ENCODE results near the gene EEF1A2.
A peak's percentile ranks its signal among the peaks of the same experiment; 100 is the strongest.

EEF1A2 gene

DNA sequence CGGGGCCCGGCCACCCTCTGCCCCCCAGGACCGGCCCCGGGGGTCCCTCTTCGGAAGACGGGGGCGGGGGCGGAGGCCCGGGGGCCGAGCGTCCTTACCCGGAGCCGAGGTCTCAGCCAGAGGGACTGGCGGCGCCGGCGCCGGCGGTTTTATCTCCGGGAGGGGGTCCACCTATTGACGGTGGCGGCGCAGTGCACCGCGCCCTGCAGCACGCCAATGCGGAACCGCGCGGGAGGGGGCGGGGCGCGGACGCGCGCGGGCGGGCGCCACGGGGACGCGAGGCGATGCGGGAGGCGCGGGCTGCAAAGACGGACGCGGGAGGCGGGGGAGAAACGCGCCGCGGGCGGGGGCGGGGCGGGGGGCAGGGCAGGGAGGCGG is at the start of gene EEF1A2:
Gene EEF1A2, minus strand, starts transcription at position 124 of the 378 bp plus-strand sequence. CDS start 1,320 bp downstream, outside the sequence.
- DNase-seq (ENCODE audit: low read depth in 2 of 2), result no peak

DNA sequence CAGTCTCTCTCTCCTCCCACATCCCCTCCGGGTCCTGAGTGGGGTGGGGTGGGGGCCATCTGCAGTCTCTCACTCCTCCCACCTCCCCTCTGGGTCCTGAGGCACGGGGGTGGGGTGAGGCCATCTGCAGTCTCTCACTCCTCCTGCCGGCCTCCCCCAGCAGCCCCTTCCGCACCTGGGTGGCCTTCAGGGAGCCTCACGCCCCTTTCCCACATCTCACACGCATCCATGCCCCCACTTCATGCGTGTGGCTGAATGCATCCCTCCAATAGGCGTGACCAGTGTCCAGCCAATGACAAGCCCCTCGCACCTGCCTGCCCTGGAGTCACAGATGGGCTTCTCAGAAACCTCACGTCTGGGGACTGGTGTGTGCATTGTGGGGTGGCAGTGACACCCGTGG is 49.7 kb upstream of the EEF1A2 start:
- no peak for DNase-seq (ENCODE audit: low read depth in 2 of 2)

DNA sequence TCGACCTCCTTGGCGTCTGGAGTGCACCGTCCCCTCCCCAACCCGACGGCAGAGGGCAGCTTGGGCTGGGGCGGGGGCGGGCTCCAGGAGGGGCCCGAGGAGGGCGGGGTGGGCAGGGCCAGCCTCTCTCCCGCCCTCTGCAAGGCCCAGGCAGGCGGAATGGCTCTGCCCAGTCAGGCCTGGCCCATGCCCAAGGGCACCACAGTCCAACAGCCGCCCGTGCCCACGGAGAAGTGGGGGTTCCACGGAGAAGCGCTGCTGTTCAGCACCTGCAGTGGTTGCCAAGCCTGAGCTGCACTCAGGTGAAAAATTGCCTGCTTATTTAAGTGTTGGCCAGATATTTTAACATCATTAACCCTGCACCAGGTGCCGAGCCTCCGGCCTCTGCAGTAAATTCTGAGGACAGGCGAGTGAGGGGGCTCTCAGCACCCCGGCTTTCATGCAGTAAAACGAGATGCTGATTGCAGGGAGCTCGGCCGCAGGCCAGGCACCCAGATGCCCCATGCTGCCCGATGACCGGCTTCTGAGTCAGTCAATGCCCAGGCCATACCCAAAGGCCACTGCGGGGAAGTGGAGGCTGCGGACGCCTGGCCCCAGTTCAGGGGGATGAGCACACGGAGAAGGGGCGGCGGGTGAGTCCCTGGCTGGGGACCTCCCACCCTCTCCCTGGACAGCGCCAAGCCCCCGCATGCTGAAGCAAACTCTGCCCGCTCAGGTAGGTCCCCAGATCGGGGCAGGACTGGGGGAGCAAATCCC is 49.0 kb upstream of the EEF1A2 start, which contains the start of gene SRMS:
Gene SRMS, minus strand, starts transcription at position 25 of the 756 bp plus-strand sequence. CDS start 286 bp downstream, outside the sequence.
- no peak for DNase-seq (ENCODE audit: low read depth in 2 of 2)

DNA sequence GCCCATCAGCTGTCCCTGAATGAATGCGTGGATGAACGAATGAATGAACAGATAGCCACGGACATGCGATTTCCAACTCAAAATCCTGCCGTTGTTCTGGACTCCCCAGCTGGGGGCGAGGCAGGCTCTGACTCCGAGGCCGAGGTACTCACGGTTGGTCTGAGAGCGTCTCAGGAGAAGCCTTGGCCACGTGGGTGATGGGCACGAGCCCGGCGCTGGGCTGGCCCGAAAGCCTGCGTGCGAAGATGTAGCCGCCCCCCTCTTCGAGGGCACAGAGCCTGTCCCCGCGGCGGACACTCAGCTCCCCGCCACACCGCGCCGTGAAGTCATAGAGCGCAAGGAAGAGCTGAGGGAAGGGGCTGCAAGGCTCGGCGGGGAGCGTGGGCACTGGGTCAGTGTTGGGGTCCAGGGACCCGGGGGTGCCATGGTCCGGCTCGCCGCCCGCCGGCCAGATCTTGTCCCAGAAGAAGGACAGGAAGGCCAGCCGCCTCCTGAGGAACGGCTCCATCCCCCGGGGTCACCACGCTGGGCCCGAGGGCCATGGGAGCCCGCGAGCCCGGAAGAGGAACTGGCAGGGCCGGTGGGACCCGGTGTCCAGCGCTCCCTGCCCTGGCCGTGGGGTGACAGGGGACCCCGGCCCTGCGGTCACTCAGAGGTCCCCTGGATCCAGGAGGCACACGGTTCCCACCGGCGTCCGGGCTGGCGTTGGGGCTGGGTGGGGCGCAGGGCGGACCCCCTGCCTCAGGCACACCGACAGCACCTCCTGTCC is 48.3 kb upstream of the EEF1A2 start:
- no peak for DNase-seq (ENCODE audit: low read depth in 2 of 2)

DNA sequence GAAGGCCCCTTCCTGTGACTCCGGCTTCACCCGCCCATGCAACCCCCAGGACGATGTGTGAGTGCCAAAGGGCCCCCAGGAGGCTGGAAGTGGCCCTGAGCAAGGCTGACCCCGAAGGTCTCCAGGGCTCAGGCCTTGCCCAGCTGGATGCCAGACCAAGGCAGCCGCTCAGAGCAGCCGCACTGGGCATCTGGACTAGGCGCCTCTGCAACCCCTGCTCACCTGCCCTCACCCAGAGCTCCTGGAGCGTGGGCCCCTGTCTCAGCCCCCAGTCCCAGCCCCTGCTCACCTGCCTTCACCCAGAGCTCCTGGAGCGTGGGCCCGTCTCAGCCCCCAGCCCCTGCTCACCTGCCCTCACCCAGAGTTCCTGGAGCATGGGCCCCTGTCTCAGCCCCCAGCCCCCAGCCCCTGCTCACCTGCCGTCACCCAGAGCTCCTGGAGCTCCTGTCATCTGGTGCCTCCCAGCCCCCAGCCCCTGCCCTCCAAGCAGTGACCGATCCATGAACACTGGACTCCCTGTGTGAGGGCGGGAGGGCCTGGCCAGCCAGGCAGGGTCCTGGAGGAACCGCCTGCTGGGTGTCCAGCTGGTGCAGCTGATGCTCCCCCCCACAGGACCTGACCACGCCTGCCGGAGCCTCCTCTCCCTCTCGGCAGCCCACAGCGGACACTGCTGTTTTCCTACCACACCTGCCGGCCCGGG is 47.5 kb upstream of the EEF1A2 start:
- DNase-seq (ENCODE audit: low read depth in 2 of 2), result no peak

DNA sequence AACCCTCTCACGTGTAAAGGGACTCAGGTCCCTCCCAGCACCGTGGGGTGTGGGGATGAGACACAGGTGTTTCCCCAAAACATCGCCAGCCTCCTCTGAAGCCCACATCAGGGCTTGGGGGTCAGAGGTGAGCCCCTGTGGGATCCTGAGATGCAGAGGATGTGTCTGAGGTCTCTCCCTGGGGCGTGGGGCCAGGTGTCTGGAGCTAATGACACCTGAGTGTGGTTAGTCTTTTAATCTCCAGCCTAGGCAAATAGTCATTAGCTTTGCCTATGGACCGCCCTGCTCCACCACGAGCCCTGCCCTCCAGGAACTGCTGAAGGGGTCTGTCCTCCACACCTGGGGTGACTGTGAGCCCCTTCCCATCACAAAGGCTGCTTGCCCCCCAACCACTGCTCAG is 46.9 kb upstream of the EEF1A2 start:
- DNase-seq (ENCODE audit: low read depth in 2 of 2), result no peak

DNA sequence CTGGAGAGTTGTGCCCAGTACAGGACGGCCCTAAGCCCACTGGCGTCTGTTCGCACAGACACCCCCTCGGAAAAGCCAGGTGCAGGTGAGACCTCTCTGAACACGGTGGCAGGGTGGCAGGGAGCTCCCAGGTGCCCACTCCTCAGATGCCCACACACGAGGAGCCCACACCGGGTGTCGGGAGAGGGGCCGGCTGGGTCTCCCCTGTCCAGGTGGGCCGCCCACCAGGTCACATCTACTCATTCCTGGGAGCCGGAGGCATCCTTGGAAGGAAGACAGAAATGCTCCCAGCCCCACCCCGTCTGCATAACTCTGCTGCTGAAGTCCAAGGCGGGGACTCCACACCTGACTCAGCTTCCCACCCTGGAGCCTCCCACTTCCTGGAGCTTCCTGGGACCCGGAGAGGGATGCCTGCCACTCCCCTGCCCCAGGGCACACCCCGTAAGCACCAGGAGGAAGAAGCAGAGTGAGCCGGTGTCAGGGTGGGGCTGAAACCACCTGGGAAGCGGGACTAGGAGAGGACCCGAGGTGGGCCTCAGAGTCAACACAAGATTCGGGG is 46.2 kb upstream of the EEF1A2 start:
- no peak for DNase-seq (ENCODE audit: low read depth in 2 of 2)

DNA sequence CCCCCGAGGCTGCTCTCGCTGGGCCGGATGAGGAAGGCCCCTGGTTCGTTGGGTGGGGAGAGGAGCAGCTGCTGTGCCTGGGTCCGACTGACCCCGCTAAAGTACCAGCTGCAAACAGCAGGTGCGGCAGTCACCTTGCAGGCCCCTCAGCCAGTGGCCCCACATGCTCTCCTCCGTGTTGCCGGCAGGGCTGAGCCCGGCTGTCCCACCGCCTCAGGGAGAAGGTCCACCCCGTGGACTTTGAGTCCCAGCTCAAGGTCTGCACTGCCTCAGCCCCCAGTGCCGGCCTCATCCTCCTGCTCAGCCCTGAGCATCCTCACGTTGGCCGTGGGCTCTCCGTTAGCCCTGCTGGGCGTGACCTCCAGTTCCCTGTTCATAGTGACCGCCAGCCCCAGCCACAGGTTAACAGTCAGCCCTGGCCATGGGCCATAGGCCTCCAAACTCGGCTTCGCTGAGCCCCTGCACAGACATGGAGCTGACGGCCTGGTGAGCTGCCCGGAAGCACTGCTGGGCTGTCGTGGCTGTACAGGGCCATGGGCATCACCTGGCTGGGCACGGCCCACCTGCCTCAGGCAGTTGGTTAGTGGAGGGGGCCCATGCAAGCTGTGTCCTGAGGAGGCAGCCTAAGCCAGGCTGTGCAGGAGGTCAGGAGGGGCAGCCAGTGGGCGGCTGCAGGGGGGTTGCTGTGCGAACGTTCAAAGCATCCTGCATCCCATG is 45.5 kb upstream of the EEF1A2 start:
- no peak for DNase-seq (ENCODE audit: low read depth in 2 of 2)

DNA sequence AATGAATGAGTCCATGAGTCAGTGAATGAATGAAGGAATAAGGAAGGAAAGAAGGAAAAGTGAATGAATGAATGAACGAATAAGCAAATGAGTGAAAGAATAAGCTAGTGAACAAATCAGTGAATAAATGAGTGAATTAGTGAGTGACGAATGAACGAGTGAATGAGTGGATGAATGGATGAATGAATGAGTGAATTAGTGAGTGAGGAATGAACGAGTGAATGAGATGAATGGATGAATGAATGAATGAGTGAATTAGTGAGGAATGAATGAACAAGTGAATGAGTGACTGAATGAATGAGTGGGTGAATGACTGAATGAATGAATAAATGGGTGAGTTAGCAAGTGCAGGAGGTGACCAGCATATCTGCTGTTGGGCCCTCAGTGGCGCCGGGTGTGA is 44.9 kb upstream of the EEF1A2 start:
- no peak for DNase-seq (ENCODE audit: low read depth in 2 of 2)

DNA sequence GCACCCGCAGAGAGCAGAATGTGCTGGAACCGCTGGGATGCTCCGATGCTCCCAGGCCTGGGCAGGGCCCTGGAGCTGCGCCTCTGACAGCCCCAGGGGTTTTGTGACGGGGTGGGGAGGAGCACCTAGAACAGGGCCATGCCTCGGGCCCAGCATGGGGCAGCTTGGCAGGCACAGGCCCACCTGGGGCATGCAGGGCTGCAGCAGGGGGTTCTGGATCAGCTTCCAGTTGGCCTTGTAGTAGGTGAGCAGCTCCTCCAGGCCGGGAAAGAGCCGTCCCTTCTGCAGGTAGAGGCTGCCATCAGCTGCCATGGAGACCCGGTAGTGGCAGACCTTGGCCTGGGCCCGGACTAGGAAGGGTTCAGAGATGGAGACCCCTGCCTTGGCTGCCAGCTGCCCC is 44.2 kb upstream of the EEF1A2 start:
- DNase-seq (ENCODE audit: low read depth in 2 of 2), result no peak

DNA sequence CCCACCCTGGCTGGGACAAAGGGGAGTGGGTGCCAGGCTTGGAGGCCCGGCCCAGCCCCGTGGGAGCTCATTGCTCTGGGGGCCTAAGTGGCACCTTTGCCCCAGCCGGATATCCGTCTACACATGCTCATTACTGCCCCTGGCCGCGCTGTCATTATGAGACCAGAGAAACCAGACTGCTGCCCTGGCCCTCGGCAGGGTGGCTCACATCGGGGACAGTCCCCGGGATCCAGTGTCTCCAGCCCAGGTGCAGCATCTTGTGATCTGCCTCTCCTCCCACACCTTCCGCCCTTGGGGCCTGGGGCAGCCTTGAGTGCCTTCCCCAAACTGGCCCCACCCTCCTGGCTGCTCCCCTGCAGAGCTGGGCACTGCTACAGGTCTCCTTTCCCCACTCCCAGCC is 43.8 kb upstream of the EEF1A2 start:
- no peak for DNase-seq (ENCODE audit: low read depth in 2 of 2)

DNA sequence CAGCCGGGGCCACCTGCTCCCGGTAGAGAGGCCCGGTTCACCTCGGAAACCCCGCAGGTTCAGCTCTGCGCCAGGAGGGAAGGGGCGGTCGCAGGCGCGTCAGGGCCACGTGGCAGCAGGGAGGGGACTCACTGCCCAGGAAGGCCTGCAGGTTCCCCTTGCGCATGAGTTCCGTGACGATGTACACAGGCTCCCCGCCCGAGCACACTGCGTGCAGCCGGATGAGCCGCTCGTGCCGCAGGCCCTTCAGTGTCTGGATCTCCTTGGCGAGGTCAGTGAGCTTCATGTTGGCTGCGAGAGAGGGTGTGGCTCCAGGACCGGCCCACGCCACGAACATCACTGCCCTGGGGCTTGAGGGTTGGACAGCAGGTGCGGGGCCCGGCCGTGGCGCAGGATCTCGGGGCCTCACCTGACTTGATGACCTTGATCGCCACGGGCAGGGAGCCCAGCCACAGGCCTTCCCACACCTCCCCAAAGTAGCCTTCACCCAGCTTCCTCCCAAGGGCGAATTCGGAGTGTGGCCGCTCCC is 43.2 kb upstream of the EEF1A2 start:
- no peak for DNase-seq (ENCODE audit: low read depth in 2 of 2)

DNA sequence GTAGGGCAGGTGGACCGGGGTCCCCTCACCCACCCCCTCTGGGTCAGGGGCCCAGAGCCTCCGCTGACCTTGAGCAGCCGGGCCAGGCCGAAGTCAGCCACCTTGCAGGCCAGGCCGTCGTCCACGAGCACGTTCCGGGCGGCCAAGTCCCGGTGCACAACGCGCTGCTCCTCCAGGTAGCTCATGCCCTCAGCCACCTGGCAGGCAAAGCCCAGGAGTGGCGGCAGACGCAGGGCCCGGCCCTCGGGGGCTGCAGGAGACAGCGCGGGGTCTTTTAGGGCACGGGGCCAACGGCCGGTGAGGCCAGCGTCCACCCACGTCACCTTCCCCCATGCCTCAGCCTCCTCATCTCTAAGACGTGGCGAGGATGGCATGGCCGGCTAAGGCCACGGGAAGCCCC is 42.5 kb upstream of the EEF1A2 start:
- no peak for DNase-seq (ENCODE audit: low read depth in 2 of 2)

DNA sequence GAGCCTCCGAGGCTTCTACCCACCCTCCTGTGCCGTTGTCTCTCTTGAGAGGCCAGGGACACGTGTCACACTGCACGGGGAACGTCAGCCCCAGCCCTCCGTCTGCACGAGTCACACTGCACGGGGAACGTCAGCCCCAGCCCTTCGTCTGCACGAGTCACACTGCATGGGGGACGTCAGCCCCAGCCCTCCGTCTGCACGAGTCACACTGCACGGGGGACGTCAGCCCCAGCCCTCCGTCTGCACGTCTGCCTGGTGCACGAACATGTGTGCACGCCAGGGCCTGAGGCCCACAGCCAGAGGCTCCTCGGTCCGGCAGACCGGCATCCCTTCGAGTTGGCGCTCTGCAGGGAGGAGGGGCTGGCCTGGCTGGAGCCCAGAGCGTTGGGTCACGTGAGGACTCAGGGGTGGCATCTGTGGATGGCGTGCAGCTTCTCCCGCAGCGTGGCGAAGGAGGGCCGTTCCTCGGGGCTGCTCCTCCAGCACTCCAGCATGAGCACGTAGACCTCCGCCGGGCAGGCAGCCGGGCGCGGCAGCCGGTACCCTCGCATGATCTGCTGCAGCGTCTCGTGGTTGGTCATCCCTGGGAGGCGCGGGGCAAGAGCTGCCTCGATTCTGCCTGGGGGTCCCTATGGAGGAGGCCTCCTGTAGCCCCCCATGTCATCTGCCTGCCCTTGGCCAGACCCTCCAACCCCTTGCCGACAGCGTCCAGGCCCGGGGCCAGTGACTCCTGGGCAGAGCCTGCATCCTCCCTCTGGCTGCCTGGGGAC is 41.7 kb upstream of the EEF1A2 start:
- DNase-seq (ENCODE audit: low read depth in 2 of 2), result no peak

DNA sequence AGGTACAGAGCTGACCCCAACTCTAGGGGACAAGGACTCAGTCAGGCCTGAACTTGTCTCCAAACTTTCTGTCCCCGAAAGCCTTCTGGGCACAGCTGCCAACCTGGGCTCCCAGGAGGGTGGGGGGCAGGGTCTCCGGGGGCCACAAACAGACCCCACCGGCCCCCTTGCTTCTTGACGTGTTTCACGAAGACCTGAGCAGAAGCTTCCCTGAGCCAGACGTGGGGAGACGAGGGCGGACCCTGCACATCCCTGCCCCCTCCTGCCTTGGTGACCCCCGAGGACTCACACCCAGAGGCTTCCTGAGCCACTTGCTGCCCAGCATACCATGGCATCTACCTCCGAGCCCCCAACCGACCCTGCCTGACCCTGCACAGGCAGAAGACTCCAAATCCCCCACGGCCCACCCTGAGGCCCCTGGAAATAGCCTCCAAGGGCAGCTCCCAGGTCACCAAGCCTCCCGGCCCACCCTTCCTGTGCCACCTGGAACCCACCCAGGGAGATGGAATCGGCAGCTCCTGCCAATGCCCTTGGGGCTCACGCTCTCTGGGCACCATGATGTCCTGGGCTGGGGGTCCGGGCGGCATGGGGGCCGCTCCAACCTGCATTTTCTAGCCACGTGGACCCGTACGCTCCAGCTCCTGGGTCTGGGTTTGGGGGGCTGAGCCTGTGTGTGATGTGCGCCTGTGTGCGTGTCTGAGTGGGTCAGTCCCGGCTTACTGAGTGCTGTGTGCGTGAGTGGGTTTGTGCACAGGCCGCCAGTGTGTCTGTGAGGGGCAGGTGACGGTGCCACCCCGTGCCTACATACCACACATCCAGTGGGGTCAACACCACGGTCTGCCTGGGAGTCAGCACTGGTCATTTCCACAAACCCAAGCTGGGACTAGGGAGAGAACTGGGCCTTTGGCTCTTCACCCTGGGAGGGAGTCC is 40.8 kb upstream of the EEF1A2 start:
- no peak for DNase-seq (ENCODE audit: low read depth in 2 of 2)

DNA sequence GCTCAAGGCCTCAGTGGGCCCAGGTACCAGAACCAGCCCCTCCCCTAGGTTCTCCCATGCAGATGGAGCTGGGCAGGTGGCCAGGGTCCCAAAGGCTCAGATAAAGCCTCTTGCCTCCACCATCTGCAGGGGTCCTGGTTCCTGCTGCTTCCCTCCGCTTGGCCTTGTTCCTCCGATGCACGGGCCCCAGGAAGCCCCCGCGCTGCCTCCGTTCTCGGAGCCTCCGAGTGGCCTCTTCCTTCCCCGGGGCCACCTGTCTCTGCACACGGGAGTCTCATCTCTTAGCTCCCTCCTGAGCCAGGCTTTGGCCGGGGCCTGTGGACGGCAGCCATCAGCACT is 40.2 kb upstream of the EEF1A2 start:
- DNase-seq (ENCODE audit: low read depth in 2 of 2), result no peak

DNA sequence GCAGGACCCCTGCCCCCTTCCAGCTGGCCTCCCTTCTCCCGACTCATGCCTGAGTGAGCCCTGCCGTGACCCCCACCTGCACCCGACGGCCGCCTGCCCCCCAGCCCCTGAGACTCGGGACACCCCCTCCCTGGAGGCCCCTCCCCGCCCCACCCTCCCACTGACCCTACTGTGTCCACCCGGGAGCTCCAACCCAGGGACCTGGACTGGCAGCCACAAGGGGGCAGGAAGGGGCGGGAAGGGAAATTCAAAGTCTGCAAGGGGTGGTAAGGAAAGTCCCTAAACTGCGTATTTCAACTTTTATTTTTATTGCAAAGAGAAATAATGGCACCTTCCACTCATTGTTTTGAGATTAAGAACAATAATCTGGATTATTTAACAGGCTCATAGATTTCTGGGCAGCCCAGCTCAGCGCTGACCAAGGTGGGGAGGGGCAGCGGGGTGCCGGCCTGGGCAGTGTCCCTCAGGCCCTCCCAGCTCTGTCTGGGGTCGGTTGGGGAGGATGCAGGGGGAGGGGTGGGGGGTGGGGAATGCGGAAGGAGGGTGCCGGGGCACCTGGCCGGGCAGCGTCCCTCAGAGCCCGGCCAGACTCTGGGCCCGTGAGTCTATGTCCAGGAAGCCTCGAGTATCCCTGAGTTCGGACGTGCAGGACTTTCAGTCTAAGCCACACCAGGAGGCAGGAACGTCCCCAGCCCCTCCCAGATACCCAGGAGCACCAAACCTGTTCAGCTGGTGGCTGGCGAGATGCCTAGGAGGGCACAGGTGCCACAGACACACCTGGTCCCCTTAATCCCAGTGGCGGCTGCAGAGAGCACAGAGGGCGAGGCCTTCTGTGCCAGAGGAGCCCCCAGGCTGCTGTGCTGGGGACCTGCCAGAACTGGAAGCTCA is 39.6 kb upstream of the EEF1A2 start:
- no peak for DNase-seq (ENCODE audit: low read depth in 2 of 2)

DNA sequence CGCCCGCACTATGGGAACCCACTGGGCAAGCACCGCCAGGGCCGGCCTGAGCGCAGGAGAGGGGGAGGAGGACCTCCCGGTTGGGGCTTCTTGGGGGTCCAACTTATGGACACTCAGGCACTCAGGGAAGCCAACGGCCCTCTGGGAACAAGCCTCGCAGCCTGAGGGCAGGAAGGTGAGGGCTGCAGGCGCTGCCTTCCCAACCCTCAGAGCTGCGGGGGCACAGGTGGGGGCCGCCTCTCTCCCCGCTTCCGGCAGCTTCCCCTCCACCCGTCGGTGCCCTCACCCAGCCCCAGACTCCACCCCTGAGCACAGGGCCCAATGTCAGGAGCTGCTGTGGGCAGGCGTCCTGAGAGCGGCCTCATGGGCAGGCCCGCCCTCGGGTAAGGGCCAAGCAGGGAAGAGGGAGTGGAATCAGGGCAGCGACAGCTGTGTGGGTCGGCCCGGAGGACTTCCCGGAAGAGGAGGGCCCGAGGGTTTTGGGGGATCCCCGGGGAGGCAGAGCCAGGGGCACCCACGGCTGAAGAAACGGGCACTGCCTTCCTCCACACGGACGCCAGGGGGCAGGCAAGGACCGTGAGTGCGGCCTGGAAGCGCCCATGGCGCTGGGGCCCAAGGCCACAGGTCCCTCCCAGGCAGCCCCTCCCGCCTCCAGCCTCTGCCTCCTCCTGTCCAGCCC is 38.8 kb upstream of the EEF1A2 start:
- peak; percentile 40 to 43 for DNase-seq (ENCODE audit: low read depth in 2 of 2)
